ENCODE measurements around the gene PRKACA.
"Not testable (repeated sequence)": the region's sequence is repeated elsewhere in the genome, so short reads cannot be mapped to it uniquely, and the experiment has no call there.

Gene PRKACA

GRCh38 chr19:14150041-14150769 lies 32.6 kb upstream of the PRKACA start:
- DNase-seq (ENCODE audit: extremely low read depth, insufficient read length), result no peak
- H3K36me3 ChIP-seq (ENCODE audit: control insufficient read depth, insufficient read depth, low read length), result no peaks in the 10 kb centered on the region
- TF ChIP-seq CTCF (IDR thresholded peaks at IDR 0.05; ENCODE audit: insufficient read depth, low read length, poor library complexity, severe bottlenecking), result no peak
- no peak overlapping the region for H3K4me3 ChIP-seq (replicated peaks; ENCODE audit: low read depth, low read length)
- no peaks in the 10 kb centered on the region for H3K27me3 ChIP-seq (replicated peaks; ENCODE audit: control insufficient read depth, insufficient read depth, low read length)

GRCh38 chr19:14149509-14149994 lies 32.0 kb upstream of the PRKACA start:
- Histone ChIP-seq H3K27me3 (replicated peaks; ENCODE audit: control insufficient read depth, insufficient read depth, low read length) (no peaks in the 10 kb centered on the region), H3K36me3 (ENCODE audit: control insufficient read depth, insufficient read depth, low read length) (no peaks in the 10 kb centered on the region), H3K4me3 (replicated peaks; ENCODE audit: low read depth, low read length) (no peak overlapping the region; the same call in 1 of the 2 replicates)
- no peak for TF ChIP-seq CTCF (IDR thresholded peaks at IDR 0.05; ENCODE audit: insufficient read depth, low read length, poor library complexity, severe bottlenecking)
- no peak for DNase-seq (ENCODE audit: extremely low read depth, insufficient read length)

GRCh38 chr19:14148751-14149410 lies 31.3 kb upstream of the PRKACA start:
- Histone ChIP-seq H3K36me3 (ENCODE audit: control insufficient read depth, insufficient read depth, low read length) (no peaks in the 10 kb centered on the region), H3K4me3 (replicated peaks; ENCODE audit: low read depth, low read length) (no peak overlapping the region; the same call in 1 of the 2 replicates), H3K27me3 (replicated peaks; ENCODE audit: control insufficient read depth, insufficient read depth, low read length) (no peaks in the 10 kb centered on the region)
- no peak for TF ChIP-seq CTCF (IDR thresholded peaks at IDR 0.05; ENCODE audit: insufficient read depth, low read length, poor library complexity, severe bottlenecking)
- DNase-seq (ENCODE audit: extremely low read depth, insufficient read length), result no peak

- no peaks in the 10 kb centered on the region for H3K27me3 ChIP-seq (replicated peaks; ENCODE audit: control insufficient read depth, insufficient read depth, low read length)
- no peak overlapping the region for H3K4me3 ChIP-seq (replicated peaks; ENCODE audit: low read depth, low read length)
- TF ChIP-seq CTCF (IDR thresholded peaks at IDR 0.05; ENCODE audit: insufficient read depth, low read length, poor library complexity, severe bottlenecking), result peak; percentile 87
- DNase-seq (ENCODE audit: extremely low read depth, insufficient read length), result no peak
- no peaks in the 10 kb centered on the region for H3K36me3 ChIP-seq (ENCODE audit: control insufficient read depth, insufficient read depth, low read length)
Measured at GRCh38 chr19:14147797-14148605, 30.4 kb upstream of the PRKACA start.

- no peak for DNase-seq (ENCODE audit: extremely low read depth, insufficient read length)
- no peak overlapping the region for H3K4me3 ChIP-seq (replicated peaks; ENCODE audit: low read depth, low read length)
- no peak for TF ChIP-seq CTCF (IDR thresholded peaks at IDR 0.05; ENCODE audit: insufficient read depth, low read length, poor library complexity, severe bottlenecking)
- H3K36me3 ChIP-seq (ENCODE audit: control insufficient read depth, insufficient read depth, low read length), result no peaks in the 10 kb centered on the region
- no peaks in the 10 kb centered on the region for H3K27me3 ChIP-seq (replicated peaks; ENCODE audit: control insufficient read depth, insufficient read depth, low read length)
Measured at GRCh38 chr19:14146789-14147216, 29.2 kb upstream of the PRKACA start.

- not testable (repeated sequence) for H3K27me3 ChIP-seq (replicated peaks; ENCODE audit: control insufficient read depth, insufficient read depth, low read length); DNase-seq (ENCODE audit: extremely low read depth, insufficient read length); H3K36me3 ChIP-seq (ENCODE audit: control insufficient read depth, insufficient read depth, low read length); H3K4me3 ChIP-seq (replicated peaks; ENCODE audit: low read depth, low read length)
Measured at GRCh38 chr19:14146169-14146568, 28.6 kb upstream of the PRKACA start.
